K562 (cell line): ENCODE results near the gene GJC2. TPM values are rescaled to one million over a fixed set of nuclear protein-coding genes. Genes with fewer than 3 reads are reported as not detected.

Experiments
- BRD4 ChIP-seq: fragments of 200-600 bp; sonication (generic); IDR thresholded peaks from 2 replicates; pipeline ENCODE4 v1.6.1; 2017; ENCODE audit warnings: inconsistent platforms
- CBX1 ChIP-seq: sonication (generic); IDR thresholded peaks from 2 replicates; pipeline ENCODE4 v1.6.1; 2016; ENCODE audit warnings: antibody characterized with exemption, low read depth, mild to moderate bottlenecking
- DMBX1 ChIP-seq: fragments of 250-450 bp; sonication (Bioruptor Pico); IDR thresholded peaks from 2 replicates; pipeline ENCODE4 v1.8.0; 2022; ENCODE audit warnings: inconsistent platforms, mild to moderate bottlenecking, moderate library complexity, borderline replicate concordance
- GABPB2 ChIP-seq: fragments of 250-450 bp; sonication (Bioruptor Pico); conservative IDR thresholded peaks from 2 replicates; pipeline ENCODE4 v1.5.1; 2021; ENCODE audit warnings: mild to moderate bottlenecking
- HSF4 ChIP-seq: fragments of 250-450 bp; sonication (Bioruptor Pico); IDR thresholded peaks from 2 replicates; pipeline ENCODE4 v2.1.2; 2022; ENCODE audit warnings: mild to moderate bottlenecking, moderate library complexity, borderline replicate concordance
- KDM1A ChIP-seq, 2 experiments: fragments of 450-650 bp; IDR thresholded peaks; 2 replicates each; pipeline ENCODE4 v1.6.1; 2016; ENCODE audit warnings: mild to moderate bottlenecking in 2 of 2
- SIRT6 ChIP-seq: IDR thresholded peaks from one replicate; pipeline ENCODE4 v1.6.1; 2012; ENCODE audit warnings: low read depth, mild to moderate bottlenecking, control low read depth, inconsistent platforms, low read length, moderate library complexity
- SMARCA4 ChIP-seq: fragments of 450-650 bp; IDR thresholded peaks from 2 replicates; pipeline ENCODE4 v1.6.1; 2016
- ZNF354B ChIP-seq: fragments of 250-450 bp; sonication (Bioruptor Pico); IDR thresholded peaks from 2 replicates; pipeline ENCODE4 v1.4.0; 2020
- ZNF431 ChIP-seq: sonication (generic); formaldehyde crosslinking; IDR thresholded peaks from 2 replicates; pipeline ENCODE4 v1.8.0; 2022; ENCODE audit warnings: mild to moderate bottlenecking, missing genetic modification reagents
- ZNF644 ChIP-seq: fragments of 200-800 bp; sonication (Bioruptor generic); IDR thresholded peaks from 2 replicates; pipeline ENCODE4 v1.6.1; 2016; ENCODE audit warnings: low read depth, missing genetic modification characterization, missing compliant biosample characterization
- polyA plus RNA-seq, 8 experiments: library from polyadenylated mRNA; depleted of rRNA in 4 of 8; stranded (reverse) in 5 of 8; unstranded in 3 of 8; fragments of >200 nt; fragmentation: Nextera tagmentation in 2 of 8; fragmentation: Illumina TruSeq in 1 of 8; extraction: Ambion mirVana in 2 of 8; extraction: Trizol in 1 of 8; gene quantifications; 2 replicates each; pipeline versions ENCODE4 v1.2.1 to v1.2.3, GENCODE V29; 2011 to 2014; ENCODE audit warnings: inconsistent platforms in 1 of 8, missing spikeins in 1 of 8
- total RNA-seq, 7 experiments: library from RNA; depleted of rRNA in 6 of 7; stranded (reverse); fragments of >200 nt in 6 of 7; fragmentation: Illumina TruSeq in 2 of 7; extraction: Trizol in 2 of 7; gene quantifications; 2 replicates each; pipeline versions ENCODE4 v1.2.1 to v1.2.3, GENCODE V29; 2011 to 2021; ENCODE audit warnings: low replicate concordance in 1 of 7
- TF ChIP-seq, protein P1 (sequence below): IDR thresholded peaks from 2 replicates; pipeline ENCODE4 v1.6.1; 2011; ENCODE audit warnings: borderline replicate concordance, low read depth, mild to moderate bottlenecking, moderate library complexity, low read length; ENCODE audit not compliant: insufficient read depth, poor library complexity, severe bottlenecking
- TF ChIP-seq, protein P2 (sequence below): fragments of 250-450 bp; sonication (Bioruptor Pico); IDR thresholded peaks from 2 replicates; pipeline ENCODE4 v1.4.0; 2020; ENCODE audit warnings: mild to moderate bottlenecking, moderate library complexity, borderline replicate concordance
- TF ChIP-seq, protein P3 (sequence below): fragments of 150-350 bp; IDR thresholded peaks from 2 replicates; pipeline ENCODE4 v1.6.1; 2014; ENCODE audit warnings: low read depth, mild to moderate bottlenecking, low read length, borderline replicate concordance
- TF ChIP-seq, protein P4 (sequence below): fragments of 250-450 bp; sonication (Bioruptor Pico); IDR thresholded peaks from 2 replicates; pipeline ENCODE4 v1.4.0; 2020; ENCODE audit warnings: mild to moderate bottlenecking
- TF ChIP-seq, protein P5 (sequence below), 2 experiments: fragments of 450-650 bp in 1 of 2; sonication (generic) in 1 of 2; formaldehyde crosslinking; conservative IDR thresholded peaks; 2 replicates each; pipeline versions ENCODE4 v1.4.0 to v1.8.1; 2020 to 2022; ENCODE audit warnings: mild to moderate bottlenecking in 1 of 2, missing genetic modification reagents in 1 of 2

Gene GJC2
- total and polyA plus RNA-seq, 9 of the 15 experiments (the other 6 are each of a cell fraction or from before 2014, with no cell fraction given): 0.03 to 0.62 (median 0.11) TPM; not detected in 2

GRCh38 chr1:228164561-228165371 lies 15.0 kb downstream of the GJC2 start (continued):
- TF ChIP-seq, protein P1, sequence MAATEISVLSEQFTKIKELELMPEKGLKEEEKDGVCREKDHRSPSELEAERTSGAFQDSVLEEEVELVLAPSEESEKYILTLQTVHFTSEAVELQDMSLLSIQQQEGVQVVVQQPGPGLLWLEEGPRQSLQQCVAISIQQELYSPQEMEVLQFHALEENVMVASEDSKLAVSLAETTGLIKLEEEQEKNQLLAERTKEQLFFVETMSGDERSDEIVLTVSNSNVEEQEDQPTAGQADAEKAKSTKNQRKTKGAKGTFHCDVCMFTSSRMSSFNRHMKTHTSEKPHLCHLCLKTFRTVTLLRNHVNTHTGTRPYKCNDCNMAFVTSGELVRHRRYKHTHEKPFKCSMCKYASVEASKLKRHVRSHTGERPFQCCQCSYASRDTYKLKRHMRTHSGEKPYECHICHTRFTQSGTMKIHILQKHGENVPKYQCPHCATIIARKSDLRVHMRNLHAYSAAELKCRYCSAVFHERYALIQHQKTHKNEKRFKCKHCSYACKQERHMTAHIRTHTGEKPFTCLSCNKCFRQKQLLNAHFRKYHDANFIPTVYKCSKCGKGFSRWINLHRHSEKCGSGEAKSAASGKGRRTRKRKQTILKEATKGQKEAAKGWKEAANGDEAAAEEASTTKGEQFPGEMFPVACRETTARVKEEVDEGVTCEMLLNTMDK: no peak
- TF ChIP-seq GABPB2 (CRISPR knock-in tag) (0 out of 2 replicates have a peak, but pooled peaks have one; percentile 19), ZNF354B (CRISPR knock-in tag) (no peak), BRD4 (no peak), ZNF644 (tag) (peak; percentile 84), ZNF431 (CRISPR knock-in tag) (no peak), SIRT6 (no peak), CBX1 (no peak), SMARCA4 (no peak; the same call in 1 of the 2 replicates), DMBX1 (CRISPR knock-in tag) (0 out of 2 replicates have a peak, but pooled peaks have one; percentile 43), HSF4 (CRISPR knock-in tag) (no peak), KDM1A (IDR thresholded peaks at IDR 0.05) (peak; percentile 100)
- TF ChIP-seq, protein P2, sequence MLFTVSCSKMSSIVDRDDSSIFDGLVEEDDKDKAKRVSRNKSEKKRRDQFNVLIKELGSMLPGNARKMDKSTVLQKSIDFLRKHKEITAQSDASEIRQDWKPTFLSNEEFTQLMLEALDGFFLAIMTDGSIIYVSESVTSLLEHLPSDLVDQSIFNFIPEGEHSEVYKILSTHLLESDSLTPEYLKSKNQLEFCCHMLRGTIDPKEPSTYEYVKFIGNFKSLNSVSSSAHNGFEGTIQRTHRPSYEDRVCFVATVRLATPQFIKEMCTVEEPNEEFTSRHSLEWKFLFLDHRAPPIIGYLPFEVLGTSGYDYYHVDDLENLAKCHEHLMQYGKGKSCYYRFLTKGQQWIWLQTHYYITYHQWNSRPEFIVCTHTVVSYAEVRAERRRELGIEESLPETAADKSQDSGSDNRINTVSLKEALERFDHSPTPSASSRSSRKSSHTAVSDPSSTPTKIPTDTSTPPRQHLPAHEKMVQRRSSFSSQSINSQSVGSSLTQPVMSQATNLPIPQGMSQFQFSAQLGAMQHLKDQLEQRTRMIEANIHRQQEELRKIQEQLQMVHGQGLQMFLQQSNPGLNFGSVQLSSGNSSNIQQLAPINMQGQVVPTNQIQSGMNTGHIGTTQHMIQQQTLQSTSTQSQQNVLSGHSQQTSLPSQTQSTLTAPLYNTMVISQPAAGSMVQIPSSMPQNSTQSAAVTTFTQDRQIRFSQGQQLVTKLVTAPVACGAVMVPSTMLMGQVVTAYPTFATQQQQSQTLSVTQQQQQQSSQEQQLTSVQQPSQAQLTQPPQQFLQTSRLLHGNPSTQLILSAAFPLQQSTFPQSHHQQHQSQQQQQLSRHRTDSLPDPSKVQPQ (CRISPR knock-in tag): no peak
- TF ChIP-seq, protein P3, sequence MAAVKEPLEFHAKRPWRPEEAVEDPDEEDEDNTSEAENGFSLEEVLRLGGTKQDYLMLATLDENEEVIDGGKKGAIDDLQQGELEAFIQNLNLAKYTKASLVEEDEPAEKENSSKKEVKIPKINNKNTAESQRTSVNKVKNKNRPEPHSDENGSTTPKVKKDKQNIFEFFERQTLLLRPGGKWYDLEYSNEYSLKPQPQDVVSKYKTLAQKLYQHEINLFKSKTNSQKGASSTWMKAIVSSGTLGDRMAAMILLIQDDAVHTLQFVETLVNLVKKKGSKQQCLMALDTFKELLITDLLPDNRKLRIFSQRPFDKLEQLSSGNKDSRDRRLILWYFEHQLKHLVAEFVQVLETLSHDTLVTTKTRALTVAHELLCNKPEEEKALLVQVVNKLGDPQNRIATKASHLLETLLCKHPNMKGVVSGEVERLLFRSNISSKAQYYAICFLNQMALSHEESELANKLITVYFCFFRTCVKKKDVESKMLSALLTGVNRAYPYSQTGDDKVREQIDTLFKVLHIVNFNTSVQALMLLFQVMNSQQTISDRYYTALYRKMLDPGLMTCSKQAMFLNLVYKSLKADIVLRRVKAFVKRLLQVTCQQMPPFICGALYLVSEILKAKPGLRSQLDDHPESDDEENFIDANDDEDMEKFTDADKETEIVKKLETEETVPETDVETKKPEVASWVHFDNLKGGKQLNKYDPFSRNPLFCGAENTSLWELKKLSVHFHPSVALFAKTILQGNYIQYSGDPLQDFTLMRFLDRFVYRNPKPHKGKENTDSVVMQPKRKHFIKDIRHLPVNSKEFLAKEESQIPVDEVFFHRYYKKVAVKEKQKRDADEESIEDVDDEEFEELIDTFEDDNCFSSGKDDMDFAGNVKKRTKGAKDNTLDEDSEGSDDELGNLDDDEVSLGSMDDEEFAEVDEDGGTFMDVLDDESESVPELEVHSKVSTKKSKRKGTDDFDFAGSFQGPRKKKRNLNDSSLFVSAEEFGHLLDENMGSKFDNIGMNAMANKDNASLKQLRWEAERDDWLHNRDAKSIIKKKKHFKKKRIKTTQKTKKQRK: no peak
- TF ChIP-seq, protein P4, sequence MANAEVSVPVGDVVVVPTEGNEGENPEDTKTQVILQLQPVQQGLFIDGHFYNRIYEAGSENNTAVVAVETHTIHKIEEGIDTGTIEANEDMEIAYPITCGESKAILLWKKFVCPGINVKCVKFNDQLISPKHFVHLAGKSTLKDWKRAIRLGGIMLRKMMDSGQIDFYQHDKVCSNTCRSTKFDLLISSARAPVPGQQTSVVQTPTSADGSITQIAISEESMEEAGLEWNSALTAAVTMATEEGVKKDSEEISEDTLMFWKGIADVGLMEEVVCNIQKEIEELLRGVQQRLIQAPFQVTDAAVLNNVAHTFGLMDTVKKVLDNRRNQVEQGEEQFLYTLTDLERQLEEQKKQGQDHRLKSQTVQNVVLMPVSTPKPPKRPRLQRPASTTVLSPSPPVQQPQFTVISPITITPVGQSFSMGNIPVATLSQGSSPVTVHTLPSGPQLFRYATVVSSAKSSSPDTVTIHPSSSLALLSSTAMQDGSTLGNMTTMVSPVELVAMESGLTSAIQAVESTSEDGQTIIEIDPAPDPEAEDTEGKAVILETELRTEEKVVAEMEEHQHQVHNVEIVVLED (CRISPR knock-in tag): peak; percentile 57
- TF ChIP-seq, protein P5, sequence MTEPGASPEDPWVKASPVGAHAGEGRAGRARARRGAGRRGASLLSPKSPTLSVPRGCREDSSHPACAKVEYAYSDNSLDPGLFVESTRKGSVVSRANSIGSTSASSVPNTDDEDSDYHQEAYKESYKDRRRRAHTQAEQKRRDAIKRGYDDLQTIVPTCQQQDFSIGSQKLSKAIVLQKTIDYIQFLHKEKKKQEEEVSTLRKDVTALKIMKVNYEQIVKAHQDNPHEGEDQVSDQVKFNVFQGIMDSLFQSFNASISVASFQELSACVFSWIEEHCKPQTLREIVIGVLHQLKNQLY (CRISPR knock-in tag; conservative IDR thresholded peaks at IDR 0.05): no peak
